Breast epithelium (tissue), 3 donors: ENCODE results near the gene TAOK1.

Experiments
- CTCF ChIP-seq, 3 donors: fragments of 450-650 bp; IDR thresholded peaks; one replicate each; pipeline ENCODE4 v1.5.1; 2016 to 2017; ENCODE audit warnings: antibody characterized with exemption in 3 of 3, mild to moderate bottlenecking in 3 of 3, moderate library complexity in 3 of 3
- POLR2A ChIP-seq: fragments of 450-650 bp; IDR thresholded peaks from one replicate; pipeline ENCODE4 v1.6.1; 2016; ENCODE audit warnings: antibody characterized with exemption, mild to moderate bottlenecking, moderate library complexity
- POLR2AphosphoS5 ChIP-seq, 3 donors: sonication (generic); formaldehyde crosslinking; IDR thresholded peaks; one replicate each; pipeline ENCODE4 v1.6.1; 2017; ENCODE audit warnings: antibody characterized with exemption in 3 of 3

- TF ChIP-seq POLR2A = no peak
- TF ChIP-seq CTCF (IDR thresholded peaks at IDR 0.05) = no peak
- no peak for TF ChIP-seq POLR2AphosphoS5 (IDR thresholded peaks at IDR 0.05)
Observed at GRCh38 chr17:29376667-29377270, 13.4 kb upstream of the TAOK1 start.
